Measurements from ENCODE around the gene PDE6B. TPM values are rescaled to one million over a fixed set of nuclear protein-coding genes. Genes with fewer than 3 reads are reported as not detected.
"Not testable (repeated sequence)": the region's sequence is repeated elsewhere in the genome, so short reads cannot be mapped to it uniquely, and the experiment has no call there.

Gene PDE6B
- polyA plus RNA-seq, 3 donors, result 0.76 to 1.7 (median 1.2) TPM

DNA sequence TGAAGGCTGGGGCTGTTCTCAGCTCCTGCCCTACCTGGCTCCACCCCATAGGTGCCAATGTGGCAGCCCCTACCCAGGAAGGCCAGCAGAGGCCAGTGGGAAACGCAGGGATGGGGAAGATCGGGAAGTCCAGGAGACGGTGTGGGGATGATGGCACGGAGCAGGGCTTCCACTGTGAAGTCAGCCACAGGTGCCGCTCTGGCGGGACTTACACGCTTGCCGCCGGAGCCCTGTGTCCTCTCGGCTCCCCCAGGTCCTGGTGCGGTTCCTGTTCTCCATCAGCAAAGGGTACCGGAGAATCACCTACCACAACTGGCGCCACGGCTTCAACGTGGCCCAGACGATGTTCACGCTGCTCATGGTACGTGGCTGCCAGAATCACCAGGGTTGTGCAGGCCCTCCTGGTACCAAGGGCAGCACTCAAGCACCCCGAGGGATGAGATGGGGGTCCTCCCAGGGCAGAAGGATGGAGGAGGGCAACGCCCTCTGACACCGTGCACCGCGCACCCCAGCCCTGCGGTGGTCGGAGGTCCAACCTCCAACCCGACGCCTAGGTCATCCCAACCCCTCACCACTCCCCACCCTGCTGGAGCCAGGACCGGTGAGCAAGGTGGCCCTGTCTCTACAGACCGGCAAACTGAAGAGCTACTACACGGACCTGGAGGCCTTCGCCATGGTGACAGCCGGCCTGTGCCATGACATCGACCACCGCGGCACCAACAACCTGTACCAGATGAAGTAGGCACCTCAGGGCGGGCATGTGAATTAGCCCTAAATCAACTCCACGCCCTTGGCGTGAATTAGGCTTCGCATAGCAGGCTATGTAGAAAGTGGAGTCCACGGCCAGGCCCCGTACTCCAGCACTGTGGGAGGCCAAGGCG, 36.7 kb downstream of the PDE6B start:
- H3K27ac ChIP-seq (ENCODE audit: low read depth, low read length), result no peak overlapping the region
- WGBS, 3 donors, result 95 to 99% (median 97%) methylated on average over 42 of the region's 42 CpGs

DNA sequence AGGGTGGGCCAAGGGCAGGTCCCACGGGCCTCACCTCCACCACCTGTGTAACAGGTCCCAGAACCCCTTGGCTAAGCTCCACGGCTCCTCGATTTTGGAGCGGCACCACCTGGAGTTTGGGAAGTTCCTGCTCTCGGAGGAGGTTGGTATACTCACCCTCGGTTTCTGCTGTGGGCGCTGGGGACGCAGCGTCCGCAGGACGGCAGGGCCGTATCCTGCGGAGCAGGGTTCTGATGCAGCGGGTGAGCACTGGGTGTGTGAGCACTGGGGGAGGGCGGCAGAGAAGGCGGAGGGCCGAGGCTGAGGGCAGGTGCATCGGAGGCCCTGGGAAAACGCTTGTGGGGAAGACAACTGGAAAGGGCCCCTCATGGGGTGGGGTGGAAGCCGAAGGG, 37.7 kb downstream of the PDE6B start:
- 30 to 49% (median 48%) methylated on average over 20 of the region's 20 CpGs for WGBS, 3 donors
- H3K27ac ChIP-seq (ENCODE audit: low read depth, low read length), result no peak overlapping the region

DNA sequence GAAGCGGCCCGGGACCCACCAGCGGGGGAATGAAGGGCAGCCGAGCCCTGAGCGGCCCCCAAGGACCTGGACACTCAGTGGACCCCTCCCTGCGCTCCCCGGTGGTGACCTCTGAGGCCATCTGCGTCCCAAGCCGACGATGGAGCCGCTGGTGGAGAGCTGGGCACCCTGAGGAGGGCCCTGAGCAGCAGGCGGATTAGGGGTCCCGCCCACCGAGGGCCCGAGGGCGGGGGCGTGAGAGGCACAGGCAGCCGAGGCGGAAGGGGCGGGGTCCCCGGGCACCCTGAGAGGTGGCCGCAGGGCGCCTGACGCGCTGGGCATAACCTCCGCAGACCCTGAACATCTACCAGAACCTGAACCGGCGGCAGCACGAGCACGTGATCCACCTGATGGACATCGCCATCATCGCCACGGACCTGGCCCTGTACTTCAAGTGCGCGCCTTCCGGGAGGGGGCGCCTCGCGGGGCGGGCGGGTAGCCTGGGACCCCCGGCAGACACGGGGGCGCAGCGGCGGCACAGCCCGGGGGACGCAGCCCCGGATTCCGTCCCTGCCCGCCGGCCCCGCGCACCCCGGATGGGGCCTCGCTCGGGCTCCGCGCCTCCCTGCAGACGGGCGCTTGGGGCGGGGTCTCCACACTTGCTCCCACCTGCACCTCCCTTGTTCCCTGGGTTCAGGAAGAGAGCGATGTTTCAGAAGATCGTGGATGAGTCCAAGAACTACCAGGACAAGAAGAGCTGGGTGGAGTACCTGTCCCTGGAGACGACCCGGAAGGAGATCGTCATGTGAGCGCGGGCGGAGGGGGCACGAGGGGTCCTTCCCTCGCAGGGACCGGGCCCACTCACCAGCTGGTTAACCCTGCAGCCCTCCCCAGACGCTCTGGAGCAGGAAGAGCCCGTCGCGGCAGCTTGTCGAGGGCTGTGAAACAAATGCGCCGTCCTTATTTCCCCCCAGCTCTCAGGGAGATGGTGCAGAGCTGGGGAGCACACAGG, 38.4 kb downstream of the PDE6B start:
- no peak overlapping the region for H3K27ac ChIP-seq (ENCODE audit: low read depth, low read length)
- 1 to 4% (median 2%) methylated on average over 48 to 80 of the region's 80 CpGs for WGBS, 3 donors

DNA sequence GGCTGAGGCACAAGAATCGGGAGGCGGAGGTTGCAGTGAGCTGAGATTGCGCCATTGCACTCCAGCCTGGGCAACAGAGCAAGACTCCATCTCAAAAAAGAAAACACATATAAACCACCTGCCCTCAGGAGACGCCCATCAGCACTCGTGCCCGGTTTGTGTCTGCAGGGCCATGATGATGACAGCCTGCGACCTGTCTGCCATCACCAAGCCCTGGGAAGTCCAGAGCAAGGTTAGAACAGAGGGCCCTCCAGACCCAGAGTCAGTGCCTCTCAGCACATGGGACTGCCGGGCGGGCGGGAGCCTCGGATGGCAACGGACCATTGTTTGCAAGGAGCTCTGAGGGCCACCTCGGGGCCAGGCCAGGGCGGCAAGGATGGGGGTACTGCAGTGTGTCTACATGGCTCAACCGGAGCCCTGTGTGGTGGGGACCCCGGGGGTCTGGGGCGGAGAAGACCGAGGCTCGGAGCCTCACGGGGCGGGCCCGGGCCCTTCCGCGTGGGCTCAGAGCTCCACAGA, 39.4 kb downstream of the PDE6B start:
- WGBS, 3 donors, result 96 to 97% (median 96%) methylated on average over 24 of the region's 24 CpGs
- no peak overlapping the region for H3K27ac ChIP-seq (ENCODE audit: low read depth, low read length)

DNA sequence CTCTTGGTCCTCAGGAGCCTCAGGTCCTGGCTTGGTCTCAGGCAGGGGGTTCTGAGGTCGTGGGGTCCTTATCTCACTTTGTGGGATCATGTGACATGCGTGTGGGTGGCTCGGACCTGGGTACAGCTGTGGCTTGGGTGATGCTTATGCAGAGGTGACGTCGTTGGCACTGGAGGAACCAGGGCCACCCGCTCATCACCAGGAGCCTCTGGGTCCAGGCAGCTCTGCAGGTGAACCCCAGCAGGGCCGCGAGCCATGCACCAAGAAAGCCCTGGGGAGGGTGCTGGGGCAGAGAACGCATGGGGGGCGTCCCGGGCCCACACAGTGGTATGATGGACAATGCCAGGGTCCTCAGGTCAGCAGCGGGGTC, 40.0 kb downstream of the PDE6B start:
- 88 to 91% (median 90%) methylated on average over 11 to 12 of the region's 12 CpGs for WGBS, 3 donors
- H3K27ac ChIP-seq (ENCODE audit: low read depth, low read length), result no peak overlapping the region

DNA sequence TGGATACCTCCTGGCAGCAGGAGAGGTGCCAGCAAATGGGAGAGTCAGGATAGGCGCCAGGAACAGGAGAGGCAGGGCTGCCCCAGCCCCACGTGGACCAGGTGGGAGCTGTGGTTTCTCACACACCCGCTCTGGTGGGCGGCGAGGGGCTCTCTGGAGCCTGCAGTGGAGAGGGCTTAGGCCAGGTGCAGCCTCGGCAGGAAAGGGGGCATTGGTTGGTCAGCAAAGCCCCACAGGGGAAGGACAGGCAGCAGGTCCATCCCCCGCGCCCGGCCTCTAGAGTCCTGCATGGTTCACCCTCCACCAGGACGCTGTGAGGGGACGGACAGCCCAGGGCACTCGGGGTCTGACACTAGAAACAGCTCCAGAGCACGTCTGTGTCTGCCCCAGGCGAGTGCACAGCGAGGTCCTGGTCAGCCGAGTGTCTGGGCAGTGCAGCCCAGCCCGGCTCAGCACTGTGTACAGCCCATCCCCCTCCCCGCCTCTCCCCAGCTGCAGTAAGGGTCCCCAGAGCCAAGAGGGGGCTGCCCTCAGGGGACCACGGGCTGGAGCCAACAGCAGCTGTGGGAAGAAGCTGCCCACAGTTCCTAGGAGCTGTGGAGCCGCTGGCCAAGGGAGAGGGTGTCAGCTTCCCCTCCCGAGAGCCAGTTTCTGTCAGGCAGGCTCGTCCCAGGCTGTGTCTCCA, 40.5 kb downstream of the PDE6B start:
- 68 to 72% (median 72%) methylated on average over 19 to 22 of the region's 22 CpGs for WGBS, 3 donors
- no peak overlapping the region for H3K27ac ChIP-seq (ENCODE audit: low read depth, low read length)

DNA sequence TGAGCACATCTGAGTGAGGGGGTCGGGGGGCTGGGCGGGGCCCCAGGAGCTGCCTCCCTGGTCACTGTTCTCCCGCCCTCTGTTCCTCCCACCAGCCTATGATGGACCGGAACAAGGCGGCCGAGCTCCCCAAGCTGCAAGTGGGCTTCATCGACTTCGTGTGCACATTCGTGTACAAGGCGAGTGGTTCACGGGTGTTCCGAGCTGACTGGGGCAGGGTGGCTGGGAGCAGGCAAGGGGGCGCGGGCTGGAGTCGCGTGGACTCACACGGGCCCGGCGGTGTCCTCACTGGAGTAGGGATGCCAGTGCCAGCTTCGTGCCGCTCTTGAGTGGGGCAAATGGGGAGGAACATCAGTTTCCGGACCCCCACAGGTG, 41.0 kb downstream of the PDE6B start:
- no peak overlapping the region for H3K27ac ChIP-seq (ENCODE audit: low read depth, low read length)
- WGBS, 3 donors, result 80 to 83% (median 82%) methylated on average over 19 to 22 of the region's 22 CpGs

DNA sequence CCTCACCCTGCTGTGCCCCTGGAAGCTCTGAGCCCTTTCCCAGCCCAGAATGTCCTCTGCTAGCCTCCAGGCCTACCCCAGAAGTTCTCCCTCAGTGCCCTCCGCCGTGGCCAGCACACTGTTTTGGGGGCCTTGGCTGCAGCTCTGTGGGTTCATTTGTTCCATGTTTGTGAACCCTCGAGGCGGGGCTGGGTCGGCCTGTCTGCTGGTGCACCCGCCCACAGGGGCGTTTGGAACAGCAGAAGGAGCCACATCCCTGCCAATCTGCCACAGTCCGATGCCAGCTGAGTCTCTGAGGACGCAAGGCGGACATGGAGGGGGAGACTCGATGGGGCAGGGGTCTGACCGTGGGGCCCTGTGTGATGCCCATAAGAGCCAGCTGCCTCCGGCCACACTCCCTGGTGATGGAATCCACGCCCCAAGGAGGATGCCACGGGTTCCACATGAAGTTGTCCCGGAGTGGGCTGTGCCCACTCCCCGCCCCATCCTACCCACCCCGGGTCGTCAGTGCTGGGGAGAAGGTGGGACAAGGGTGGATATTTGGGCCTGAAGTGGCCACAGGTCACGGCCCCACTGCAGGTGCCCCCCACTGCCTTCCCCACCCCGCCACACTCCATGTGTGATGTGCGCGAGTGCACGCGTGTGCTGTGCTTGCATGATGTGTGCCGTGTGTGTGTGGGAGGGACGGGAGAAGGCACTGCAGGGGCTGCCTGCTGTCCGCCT, 41.6 kb downstream of the PDE6B start:
- 82 to 86% (median 86%) methylated on average over 25 to 28 of the region's 28 CpGs for WGBS, 3 donors
- no peak overlapping the region for H3K27ac ChIP-seq (ENCODE audit: low read depth, low read length)

DNA sequence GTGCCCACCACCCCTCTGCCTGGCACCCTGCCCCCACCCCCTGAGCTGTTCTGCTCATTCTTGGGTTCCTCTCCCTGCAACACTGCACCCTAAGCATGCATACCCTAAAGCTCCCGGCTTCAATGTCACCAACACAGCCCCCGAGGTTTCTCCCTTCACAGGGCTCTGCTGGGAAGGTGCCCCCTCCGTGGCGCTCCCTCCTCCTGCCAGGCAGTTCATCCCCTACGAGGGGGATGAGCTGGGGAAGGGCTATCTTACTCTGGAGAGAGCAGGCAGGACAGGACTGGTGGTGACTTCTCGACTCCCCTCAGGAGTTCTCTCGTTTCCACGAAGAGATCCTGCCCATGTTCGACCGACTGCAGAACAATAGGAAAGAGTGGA, 42.2 kb downstream of the PDE6B start:
- WGBS, 3 donors, result 60 to 71% (median 61%) methylated on average over 10 of the region's 10 CpGs
- no peak overlapping the region for H3K27ac ChIP-seq (ENCODE audit: low read depth, low read length)

DNA sequence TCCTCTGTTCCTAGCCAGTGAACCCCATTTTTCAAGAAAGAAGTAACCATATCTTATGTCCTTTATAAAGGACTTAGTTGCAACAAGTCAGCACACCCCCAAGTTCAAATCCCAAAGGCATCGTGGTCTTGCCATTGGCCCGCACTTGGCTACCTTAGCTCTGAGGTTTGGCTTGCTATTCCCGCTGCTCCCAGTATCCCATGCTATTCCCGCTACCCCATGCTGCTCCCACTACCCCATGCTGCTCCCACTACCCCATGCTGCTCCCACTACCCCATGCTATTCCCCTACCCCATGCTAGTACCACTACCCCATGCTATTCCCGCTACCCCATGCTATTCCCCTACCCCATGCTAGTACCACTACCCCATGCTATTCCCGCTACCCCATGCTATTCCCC, 42.8 kb downstream of the PDE6B start:
- not testable (repeated sequence) for H3K27ac ChIP-seq (ENCODE audit: low read depth, low read length)
- WGBS, 3 donors, result 91 to 92% (median 92%) methylated on average over 6 of the region's 6 CpGs

DNA sequence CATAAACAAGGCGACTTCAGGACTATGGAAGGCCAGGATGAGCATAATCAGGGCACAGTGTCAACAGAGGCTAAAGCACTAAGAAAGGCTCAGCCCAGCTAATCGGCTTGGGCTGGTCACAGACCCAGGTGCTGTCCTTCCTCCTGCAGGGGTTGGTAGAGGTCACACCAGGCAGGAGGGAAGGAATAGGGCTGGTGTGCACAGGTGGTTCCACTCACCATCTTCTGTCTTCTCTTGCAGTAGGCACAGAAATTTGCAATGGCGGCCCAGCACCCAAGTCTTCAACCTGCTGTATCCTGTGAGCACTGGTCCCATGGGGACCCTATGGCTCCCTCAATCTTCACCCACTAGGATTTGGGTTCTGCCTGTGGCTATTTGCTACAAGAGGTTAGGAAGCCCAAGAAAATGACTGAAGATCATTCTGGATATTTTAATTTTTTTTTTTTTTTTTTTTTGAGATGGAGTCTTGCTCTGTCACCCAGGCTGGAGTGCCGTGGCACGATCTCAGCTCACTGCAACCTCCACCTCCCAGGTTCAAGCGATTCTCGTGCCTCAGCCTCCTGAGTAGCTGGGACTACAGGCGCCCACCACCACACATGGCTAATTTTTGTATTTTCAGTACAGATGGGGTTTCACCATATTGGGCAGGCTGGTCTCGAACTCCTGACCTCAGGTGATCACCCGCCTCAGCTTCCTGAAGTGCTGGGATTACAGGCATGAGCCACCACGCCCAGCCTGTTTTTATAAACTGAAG, 44.6 kb downstream of the PDE6B start:
- not testable (repeated sequence) for H3K27ac ChIP-seq (ENCODE audit: low read depth, low read length)
- WGBS, 3 donors, result 89 to 95% (median 95%) methylated on average over 11 of the region's 11 CpGs

DNA sequence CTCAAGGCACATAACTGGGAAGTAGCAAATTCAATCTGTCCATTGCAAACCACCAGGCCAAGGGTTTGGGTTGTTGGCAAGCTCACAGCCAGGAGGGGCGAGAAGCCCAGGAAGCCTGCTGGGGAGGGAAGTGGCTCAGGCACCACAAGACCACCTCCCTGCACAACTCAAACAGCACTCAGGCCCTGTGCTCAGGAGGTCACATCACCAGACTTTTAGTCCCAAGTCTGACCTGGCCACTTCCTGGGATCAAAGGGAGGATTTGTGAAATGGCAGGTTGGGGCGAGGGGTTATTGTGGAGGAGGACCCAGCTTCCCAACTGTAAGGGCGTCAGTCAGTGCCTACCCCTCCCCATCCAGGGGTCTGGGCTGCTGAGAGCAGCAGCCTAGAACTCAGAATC, 46.4 kb downstream of the PDE6B start:
- WGBS, 3 donors, result 88 to 95% (median 90%) methylated on average over 3 of the region's 3 CpGs
- H3K27ac ChIP-seq (ENCODE audit: low read depth, low read length), result no peak overlapping the region

DNA sequence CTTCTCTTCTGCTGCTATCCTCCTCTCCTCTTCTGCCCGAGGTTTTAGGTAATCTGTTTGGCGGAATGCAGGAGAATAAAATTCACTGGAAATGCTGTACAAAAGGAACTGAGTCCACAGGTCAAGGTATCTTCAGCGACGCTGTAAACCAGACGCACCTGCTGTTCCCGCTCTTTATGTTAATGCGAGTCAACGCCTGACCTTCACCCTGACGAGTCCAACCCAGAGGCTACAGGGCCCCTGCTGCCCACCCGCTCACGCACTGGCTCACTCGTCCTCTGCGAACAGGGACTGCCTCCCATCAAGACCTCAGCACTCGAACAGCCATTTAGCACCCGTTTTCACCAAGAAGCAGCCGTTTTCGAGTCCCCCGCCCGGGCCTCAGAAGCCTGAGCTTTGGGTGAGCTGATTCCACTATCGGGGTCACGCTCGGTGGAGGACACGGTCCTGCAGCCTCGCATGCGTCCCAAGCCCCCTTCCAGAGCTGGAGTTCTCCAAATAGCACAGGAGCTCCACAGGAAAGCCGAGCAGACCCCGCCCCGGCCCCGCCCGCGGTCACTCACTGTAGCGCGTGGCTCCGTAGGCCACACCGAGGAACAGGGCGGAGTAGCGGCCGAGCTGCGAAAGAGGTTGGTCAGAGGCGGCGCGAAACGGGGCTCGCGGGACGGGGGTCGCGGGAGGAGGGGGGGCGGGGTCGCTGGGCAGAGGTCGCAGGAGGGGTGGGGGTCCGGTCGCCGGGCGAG, 48.1 kb downstream of the PDE6B start:
- WGBS, 3 donors, result 5 to 11% (median 10%) methylated on average over 40 to 55 of the region's 55 CpGs
- no peak overlapping the region for H3K27ac ChIP-seq (ENCODE audit: low read depth, low read length)

DNA sequence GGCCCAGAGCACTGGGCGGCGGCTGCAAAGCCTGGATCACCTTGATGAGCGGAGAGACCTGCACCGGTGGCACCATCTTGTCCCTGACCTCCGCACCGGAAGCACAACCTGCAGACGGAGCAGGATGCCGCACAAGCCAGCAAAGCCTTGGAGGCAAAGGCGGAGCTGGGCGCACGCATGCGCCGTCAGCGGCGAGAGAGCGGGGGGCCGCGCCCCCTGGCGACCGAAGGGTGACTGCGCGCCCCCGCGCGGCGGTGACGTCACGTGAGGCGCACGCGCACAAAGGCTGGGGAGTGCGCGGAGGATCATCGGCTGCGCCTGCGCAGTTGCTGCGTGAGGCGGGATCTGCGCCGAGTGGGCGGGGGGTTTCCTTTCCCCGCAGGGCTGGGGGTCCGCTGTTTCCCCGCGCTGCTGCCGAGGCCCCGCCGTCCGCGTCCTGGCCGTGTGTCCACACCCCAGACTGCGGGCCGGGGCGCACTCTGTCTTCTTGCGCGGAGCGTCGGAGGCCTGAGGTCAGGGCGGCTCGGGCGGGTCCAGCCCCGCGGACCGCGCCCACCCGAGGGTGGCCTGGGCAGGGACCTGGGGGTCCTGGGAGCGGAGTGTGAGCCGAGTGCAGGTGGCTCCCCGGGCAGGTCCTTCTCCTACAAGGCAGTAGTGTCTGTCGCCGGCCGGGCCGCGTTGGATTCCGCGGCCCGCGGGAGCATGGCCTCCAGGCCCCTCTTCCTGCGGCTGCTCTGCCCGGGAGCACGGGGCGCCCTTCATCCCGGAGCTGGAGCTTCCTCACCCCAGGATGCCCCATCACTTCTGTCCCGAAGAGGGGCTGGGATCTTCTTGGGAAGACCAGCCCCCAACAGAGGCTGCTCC, 49.0 kb downstream of the PDE6B start, which contains the start of the genes ATP5ME and MYL5:
Gene ATP5ME, minus strand, starts transcription at position 105 of the 864 bp plus-strand sequence. Its CDS starts 29 bp downstream, at position 76.
Gene MYL5, plus strand, starts transcription at position 371 of the 864 bp plus-strand sequence. CDS start 3,485 bp downstream, outside the sequence.
- 0% methylated on average over 67 to 84 of the region's 84 CpGs for WGBS, 3 donors

DNA sequence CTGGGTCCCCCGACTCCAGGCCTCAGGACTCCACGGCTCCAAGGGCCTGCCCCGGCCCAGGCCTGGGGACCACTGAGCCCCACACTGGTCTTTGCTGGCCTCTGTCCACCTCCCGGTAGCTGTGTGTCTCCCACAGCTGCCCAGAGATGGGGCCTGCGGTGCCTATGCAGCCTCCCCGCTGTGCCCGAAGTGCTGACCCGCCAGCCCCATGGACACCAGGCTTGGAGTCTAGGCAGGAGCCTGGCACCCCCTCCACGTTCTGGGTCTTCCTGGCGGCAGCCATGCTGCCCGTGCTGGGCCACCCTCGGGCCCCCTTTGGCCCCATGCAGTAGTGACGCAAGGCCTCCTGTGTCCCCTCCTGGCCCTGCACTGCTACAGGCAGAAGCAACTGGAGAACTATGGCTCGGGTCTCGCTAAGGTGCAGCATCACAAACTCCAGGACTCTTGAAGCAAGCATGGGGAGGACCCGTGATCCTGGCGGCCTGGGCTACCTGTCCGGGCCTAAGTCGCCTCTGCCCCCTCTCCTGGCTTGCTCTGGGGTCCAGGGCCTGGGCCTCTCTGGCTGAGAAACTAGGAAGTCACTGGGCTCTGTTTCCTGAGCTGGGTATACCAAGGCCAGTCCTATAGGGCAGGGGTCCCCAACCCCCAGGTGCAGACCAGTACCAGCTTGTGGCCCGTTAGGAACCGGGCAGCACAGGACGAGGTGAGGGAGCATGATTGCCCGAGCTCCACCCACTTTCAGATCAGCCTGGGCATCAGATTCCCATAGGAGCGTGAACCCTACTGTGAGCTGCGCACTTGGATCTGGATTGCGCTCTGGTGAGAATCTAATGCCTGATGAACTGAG, 49.9 kb downstream of the PDE6B start:
- no peak overlapping the region for H3K27ac ChIP-seq (ENCODE audit: low read depth, low read length)
- WGBS, 3 donors, result 60 to 64% (median 64%) methylated on average over 25 to 26 of the region's 26 CpGs

More for the DNA sequence above, 49.0 kb downstream of the PDE6B start, which contains the start of the genes ATP5ME and MYL5:
- no peak within 1 kb of the TSS for H3K27ac ChIP-seq (ENCODE audit: low read depth, low read length)
